ENCODE results near the gene TTC23. TPM values are rescaled to one million over a fixed set of nuclear protein-coding genes. Genes with fewer than 3 reads are reported as not detected.

TTC23 gene
- total RNA-seq, 1 donor from 2014 or later: 11.4 TPM

- H3K27ac ChIP-seq (replicated peaks): peak overlapping the region; percentile 50
These were observed 37.5 kb downstream of the TTC23 start for GRCh38 chr15:99211926-99212325.

GRCh38 chr15:99210334-99210733, 39.0 kb downstream of the TTC23 start:
- intact Hi-C loops (cut with micrococcal nuclease): loop anchor here (5.0 kb wide), 1 partner anchor 38 kb away; no protein-coding TSS in a partner anchor
- no peak for DNase-seq
- Histone ChIP-seq H3K9me3 (replicated peaks) (no peaks in the 10 kb centered on the region), H3K4me3 (no peak overlapping the region), H3K27ac (replicated peaks) (peak overlapping the region; percentile 27), H3K4me1 (peaks cover 23% of the 10 kb centered on the region), H3K27me3 (ENCODE audit: low read depth) (no peaks in the 10 kb centered on the region), H3K36me3 (peaks cover 6% of the 10 kb centered on the region)
- TF ChIP-seq, protein P1, sequence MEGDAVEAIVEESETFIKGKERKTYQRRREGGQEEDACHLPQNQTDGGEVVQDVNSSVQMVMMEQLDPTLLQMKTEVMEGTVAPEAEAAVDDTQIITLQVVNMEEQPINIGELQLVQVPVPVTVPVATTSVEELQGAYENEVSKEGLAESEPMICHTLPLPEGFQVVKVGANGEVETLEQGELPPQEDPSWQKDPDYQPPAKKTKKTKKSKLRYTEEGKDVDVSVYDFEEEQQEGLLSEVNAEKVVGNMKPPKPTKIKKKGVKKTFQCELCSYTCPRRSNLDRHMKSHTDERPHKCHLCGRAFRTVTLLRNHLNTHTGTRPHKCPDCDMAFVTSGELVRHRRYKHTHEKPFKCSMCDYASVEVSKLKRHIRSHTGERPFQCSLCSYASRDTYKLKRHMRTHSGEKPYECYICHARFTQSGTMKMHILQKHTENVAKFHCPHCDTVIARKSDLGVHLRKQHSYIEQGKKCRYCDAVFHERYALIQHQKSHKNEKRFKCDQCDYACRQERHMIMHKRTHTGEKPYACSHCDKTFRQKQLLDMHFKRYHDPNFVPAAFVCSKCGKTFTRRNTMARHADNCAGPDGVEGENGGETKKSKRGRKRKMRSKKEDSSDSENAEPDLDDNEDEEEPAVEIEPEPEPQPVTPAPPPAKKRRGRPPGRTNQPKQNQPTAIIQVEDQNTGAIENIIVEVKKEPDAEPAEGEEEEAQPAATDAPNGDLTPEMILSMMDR (IDR thresholded peaks at IDR 0.05; ENCODE audit: borderline replicate concordance): no peak

More at GRCh38 chr15:99211926-99212325, 37.5 kb downstream of the TTC23 start:
- TF ChIP-seq, protein P1 (IDR thresholded peaks at IDR 0.05; ENCODE audit: borderline replicate concordance): no peak
- Histone ChIP-seq H3K4me1 (peaks cover 23% of the 10 kb centered on the region), H3K36me3 (peaks cover 13% of the 10 kb centered on the region), H3K9me3 (replicated peaks) (no peaks in the 10 kb centered on the region), H3K4me3 (no peak overlapping the region), H3K27me3 (ENCODE audit: low read depth) (no peaks in the 10 kb centered on the region)
- intact Hi-C loops (cut with micrococcal nuclease): loop anchor here (2.0 to 5.0 kb wide), 2 partner anchors 40 to 109 kb away; no protein-coding TSS in a partner anchor
- DNase-seq: no peak

DNA sequence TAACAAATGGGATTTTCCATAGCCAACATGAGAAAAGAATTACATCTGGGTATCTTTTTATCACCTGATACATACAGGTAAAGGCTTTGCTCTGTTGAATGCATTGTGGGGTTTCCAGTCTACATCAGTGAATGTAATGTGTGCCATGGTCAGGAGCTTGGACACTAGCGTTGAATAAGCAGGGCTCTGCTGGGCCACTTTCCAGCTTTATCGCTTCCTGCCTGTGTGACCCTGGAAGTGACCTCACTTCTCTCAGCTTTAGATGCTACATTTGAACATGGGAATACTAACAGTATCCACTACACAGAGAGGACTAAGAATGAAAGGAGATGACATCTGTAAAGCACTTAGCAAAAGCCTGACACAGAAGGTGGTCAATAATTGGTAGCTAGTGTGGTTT, 40.1 kb downstream of the TTC23 start:
- no peak overlapping the region for H3K27ac ChIP-seq (replicated peaks)
- H3K27me3 ChIP-seq (ENCODE audit: low read depth): no peaks in the 10 kb centered on the region
- TF ChIP-seq, protein P1 (IDR thresholded peaks at IDR 0.05; ENCODE audit: borderline replicate concordance): no peak
- H3K4me1 ChIP-seq: peaks cover 23% of the 10 kb centered on the region
- intact Hi-C loops (cut with micrococcal nuclease): no loop called here
- no peaks in the 10 kb centered on the region for H3K9me3 ChIP-seq (replicated peaks)
- no peaks in the 10 kb centered on the region for H3K36me3 ChIP-seq
- DNase-seq: no peak
- no peak overlapping the region for H3K4me3 ChIP-seq

DNA sequence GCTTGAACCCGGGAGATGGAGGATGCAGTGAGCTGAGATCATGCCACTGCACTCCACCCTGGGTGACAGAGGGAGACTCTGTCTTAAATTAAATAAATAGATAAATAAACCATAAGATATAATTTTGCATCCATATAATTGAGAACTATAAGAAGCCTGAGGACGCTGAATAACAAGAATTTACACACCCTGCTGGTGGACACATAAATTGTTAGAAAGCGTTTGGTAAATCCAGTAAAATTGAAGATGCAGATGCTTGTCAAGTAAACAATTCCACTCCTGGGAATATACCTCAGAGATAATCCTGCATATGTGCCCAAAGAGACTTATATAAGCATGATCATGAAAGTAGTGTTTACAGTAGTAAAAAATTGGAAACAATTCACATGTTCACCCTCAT, 41.7 kb downstream of the TTC23 start:
- Histone ChIP-seq H3K27ac (replicated peaks) (no peak overlapping the region), H3K4me1 (peaks cover 19% of the 10 kb centered on the region), H3K27me3 (ENCODE audit: low read depth) (no peaks in the 10 kb centered on the region), H3K9me3 (replicated peaks) (no peaks in the 10 kb centered on the region), H3K36me3 (no peaks in the 10 kb centered on the region), H3K4me3 (no peak overlapping the region)
- intact Hi-C loops (cut with micrococcal nuclease): no loop called here
- DNase-seq: no peak
- TF ChIP-seq, protein P1 (IDR thresholded peaks at IDR 0.05; ENCODE audit: borderline replicate concordance): no peak

GRCh38 chr15:99202176-99202552, 47.2 kb downstream of the TTC23 start:
- Histone ChIP-seq H3K9me3 (replicated peaks) (no peaks in the 10 kb centered on the region), H3K4me3 (no peak overlapping the region), H3K27ac (replicated peaks) (no peak overlapping the region), H3K27me3 (ENCODE audit: low read depth) (no peaks in the 10 kb centered on the region), H3K36me3 (peaks cover 29% of the 10 kb centered on the region), H3K4me1 (no peaks in the 10 kb centered on the region)
- TF ChIP-seq, protein P1 (IDR thresholded peaks at IDR 0.05; ENCODE audit: borderline replicate concordance): no peak
- intact Hi-C loops (cut with micrococcal nuclease): no loop called here
- no peak for DNase-seq

Data from left ventricle myocardium inferior (tissue), 1 donor.